Activated B cell treated with CpG ODN at 0.5 μM for 24 hours (primary cell): ENCODE results near the gene KLF16. TPM values are rescaled to one million over a fixed set of nuclear protein-coding genes. Genes with fewer than 3 reads are reported as not detected.

Experiments
- ATAC-seq: fragments of 200-7000 bp; cut with Tn5 transposase; one replicate; pipeline ENCODE4 v1.10.0; 2021; ENCODE audit warnings: low read depth, mild to moderate bottlenecking, moderate library complexity
- CTCF ChIA-PET: fragments of 350-600 bp; sonication (Branson Sonifier 250); formaldehyde crosslinking; loops from one replicate; lab custom pipeline; 2021; ENCODE audit warnings: antibody characterized with exemption; lab: Charles Lee
- POLR2A ChIA-PET: fragments of 350-600 bp; sonication (Branson Sonifier 250); formaldehyde crosslinking; loops from one replicate; lab custom pipeline; 2021; ENCODE audit warnings: antibody characterized with exemption; lab: Charles Lee
- DNase-seq: peaks from one replicate; pipeline ENCODE4 v3.0.0; 2022
- H3K27ac Mint-ChIP-seq: one replicate; pipeline ENCODE4 v1.8.0; 2020; ENCODE audit warnings: mixed read lengths
- H3K27me3 Mint-ChIP-seq: one replicate; pipeline ENCODE4 v1.8.0; 2021; ENCODE audit warnings: mixed read lengths
- H3K36me3 Mint-ChIP-seq: one replicate; pipeline ENCODE4 v1.8.0; 2021; ENCODE audit warnings: low read depth, mixed read lengths
- H3K4me1 Mint-ChIP-seq: one replicate; pipeline ENCODE4 v1.8.0; 2021; ENCODE audit warnings: mixed read lengths
- H3K4me3 Mint-ChIP-seq: one replicate; pipeline ENCODE4 v1.8.0; 2020; ENCODE audit warnings: mild to moderate bottlenecking, mixed read lengths
- H3K9me3 Mint-ChIP-seq: one replicate; pipeline ENCODE4 v1.8.0; 2020; ENCODE audit warnings: mixed read lengths
- intact Hi-C: fragments of 100-400 bp; cut with micrococcal nuclease; formaldehyde crosslinking; loops from one replicate; pipeline ENCODE4 v1.15.1; 2024
- total RNA-seq: library from RNA; stranded (reverse); gene quantifications from 2 replicates; pipeline ENCODE4 v1.2.3, GENCODE V29; 2022
- TF ChIP-seq, protein P1 (sequence below): fragments of 200-600 bp; IDR thresholded peaks from one replicate; pipeline ENCODE4 v1.8.0; 2022; ENCODE audit warnings: antibody characterized with exemption, mild to moderate bottlenecking

KLF16 gene
- total RNA-seq, 1 donor from 2014 or later: 25.2 TPM

DNA sequence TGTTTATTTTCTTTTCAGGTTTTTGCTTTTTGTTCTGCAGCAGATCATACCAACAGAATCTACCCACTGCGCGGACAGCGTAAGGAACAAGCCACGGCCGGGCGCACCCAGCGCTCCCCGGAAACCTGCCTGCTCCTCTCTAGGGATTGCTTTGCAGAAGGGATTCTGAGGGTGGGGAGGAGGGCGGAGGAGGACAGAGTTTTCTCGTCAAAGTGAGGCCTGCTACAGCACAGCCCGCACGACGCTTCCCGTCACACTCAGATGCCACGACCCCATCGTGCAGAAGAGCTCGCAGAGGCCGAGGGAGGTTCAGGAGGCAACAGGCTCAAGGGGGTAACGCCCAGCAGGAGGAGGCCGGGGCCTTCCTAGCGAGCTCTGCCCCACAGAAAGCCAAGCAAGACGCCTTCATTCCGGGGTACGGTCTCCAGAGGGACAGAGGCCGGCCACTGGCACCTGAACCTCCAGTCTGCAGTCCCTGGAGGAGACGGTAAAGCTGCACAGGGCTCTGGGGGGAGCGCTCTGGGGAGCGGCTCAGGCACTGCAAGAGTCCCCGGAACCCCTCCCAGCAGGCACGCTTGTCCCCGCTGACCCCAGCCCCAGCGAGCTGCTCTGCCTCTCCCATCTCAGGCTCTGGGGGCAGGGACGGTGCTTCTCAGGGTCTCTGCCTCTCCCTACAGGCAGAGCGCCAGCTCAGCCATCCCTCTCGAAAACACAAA lies 22.0 kb downstream of the KLF16 start:
- no peak overlapping the region for H3K4me3 Mint-ChIP-seq

DNA sequence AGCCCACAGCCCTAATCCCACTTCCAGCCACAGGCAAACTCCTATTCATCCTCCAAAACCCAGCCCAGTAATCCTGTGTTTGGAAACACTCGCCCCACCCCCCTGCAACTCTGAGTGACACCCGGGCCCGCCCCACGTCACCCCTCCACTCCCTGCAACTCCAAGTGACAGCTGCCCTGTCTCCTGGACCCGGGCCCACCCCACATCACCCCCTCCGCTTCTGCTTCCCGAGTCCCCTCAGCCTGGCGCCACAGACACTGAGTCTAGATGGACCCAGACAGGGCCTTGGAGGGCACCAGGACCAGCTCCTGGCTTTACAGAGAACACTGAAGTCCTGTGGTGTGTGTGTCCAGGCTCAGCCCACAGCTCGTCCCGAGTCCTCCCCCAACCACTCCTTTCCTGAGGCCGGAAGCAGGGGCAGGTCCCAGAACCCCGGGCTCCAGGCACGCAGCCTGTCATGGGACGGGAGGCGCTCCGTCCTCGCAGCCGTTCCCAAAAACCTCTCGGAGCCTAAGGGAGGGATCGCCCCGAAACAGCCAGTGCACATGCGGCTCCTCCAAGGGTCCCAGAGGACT lies 22.8 kb downstream of the KLF16 start:
- intact Hi-C loops: no loop called here
- ChIA-PET CTCF (no interaction called here), POLR2A (interaction anchor here (0.5 kb wide), 1 partner anchor 178 kb away, joined by 10 read pairs; no protein-coding TSS in a partner anchor)
- no peak overlapping the region for H3K4me3 Mint-ChIP-seq
- peaks cover 63% of the 10 kb centered on the region for H3K4me1 Mint-ChIP-seq
- TF ChIP-seq, protein P1, sequence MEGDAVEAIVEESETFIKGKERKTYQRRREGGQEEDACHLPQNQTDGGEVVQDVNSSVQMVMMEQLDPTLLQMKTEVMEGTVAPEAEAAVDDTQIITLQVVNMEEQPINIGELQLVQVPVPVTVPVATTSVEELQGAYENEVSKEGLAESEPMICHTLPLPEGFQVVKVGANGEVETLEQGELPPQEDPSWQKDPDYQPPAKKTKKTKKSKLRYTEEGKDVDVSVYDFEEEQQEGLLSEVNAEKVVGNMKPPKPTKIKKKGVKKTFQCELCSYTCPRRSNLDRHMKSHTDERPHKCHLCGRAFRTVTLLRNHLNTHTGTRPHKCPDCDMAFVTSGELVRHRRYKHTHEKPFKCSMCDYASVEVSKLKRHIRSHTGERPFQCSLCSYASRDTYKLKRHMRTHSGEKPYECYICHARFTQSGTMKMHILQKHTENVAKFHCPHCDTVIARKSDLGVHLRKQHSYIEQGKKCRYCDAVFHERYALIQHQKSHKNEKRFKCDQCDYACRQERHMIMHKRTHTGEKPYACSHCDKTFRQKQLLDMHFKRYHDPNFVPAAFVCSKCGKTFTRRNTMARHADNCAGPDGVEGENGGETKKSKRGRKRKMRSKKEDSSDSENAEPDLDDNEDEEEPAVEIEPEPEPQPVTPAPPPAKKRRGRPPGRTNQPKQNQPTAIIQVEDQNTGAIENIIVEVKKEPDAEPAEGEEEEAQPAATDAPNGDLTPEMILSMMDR: no peak
- no peak overlapping the region for H3K27ac Mint-ChIP-seq
- no peak for ATAC-seq
- no peaks in the 10 kb centered on the region for H3K27me3 Mint-ChIP-seq
- H3K9me3 Mint-ChIP-seq: no peaks in the 10 kb centered on the region
- DNase-seq: no peak
- peaks cover 17% of the 10 kb centered on the region for H3K36me3 Mint-ChIP-seq

More for the DNA sequence above, 22.0 kb downstream of the KLF16 start:
- Mint-ChIP-seq H3K9me3 (no peaks in the 10 kb centered on the region), H3K27ac (peak overlapping the region; percentile 20), H3K4me1 (peaks cover 67% of the 10 kb centered on the region), H3K27me3 (no peaks in the 10 kb centered on the region), H3K36me3 (peaks cover 24% of the 10 kb centered on the region)
- POLR2A ChIA-PET: no interaction called here
- no peak for ATAC-seq
- CTCF ChIA-PET: no interaction called here
- TF ChIP-seq, protein P1: no peak
- DNase-seq: no peak
- intact Hi-C loops: no loop called here

DNA sequence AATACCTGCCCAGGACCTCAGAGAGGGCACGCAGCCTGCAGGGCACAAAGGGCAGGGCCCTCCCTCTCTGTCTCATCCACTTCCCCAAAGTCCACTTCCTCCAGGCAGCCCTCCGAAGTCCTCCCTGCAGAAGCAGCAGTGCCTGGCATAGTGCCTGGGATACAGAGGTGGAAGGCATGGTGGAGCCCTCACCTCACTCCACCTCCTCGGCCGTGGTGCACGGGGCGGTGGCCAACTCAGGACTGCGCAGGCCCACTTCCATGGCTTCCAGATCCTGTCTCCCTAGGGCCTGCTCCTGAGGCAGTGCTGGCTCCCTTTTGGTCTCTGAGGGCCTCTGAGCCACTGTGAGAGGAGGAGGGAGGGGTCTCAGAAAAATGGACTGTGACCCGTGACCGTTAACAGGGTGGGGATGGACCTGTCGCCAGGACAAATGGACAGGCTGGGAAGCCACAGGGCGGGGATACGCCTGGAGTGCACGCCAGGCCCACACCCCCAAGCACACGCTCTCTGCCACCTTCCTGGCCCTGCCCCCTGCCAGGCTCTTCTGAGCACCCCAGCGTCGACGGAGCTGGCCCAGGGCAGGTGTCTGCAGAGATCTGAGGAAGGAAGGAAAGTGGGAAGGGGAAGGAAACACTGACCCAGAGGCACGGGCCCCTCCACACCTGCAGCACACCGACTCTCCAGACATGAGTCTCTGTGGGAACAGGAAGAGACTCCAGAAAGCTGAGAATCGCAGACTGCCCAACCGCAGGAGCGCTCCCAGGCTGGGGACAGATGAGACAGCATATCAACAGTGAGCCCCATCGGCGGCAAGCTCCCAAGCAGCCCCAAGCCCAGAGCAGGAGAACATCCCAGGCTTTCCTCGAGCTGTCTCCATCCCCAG lies 23.5 kb downstream of the KLF16 start:
- intact Hi-C loops: no loop called here
- TF ChIP-seq, protein P1: no peak
- POLR2A ChIA-PET: interaction anchor here (0.5 kb wide), 1 partner anchor 177 kb away, joined by 10 read pairs; no protein-coding TSS in a partner anchor

GRCh38 chr19:1837625-1838105 lies 25.7 kb downstream of the KLF16 start:
- no peak overlapping the region for H3K27ac Mint-ChIP-seq
- no peak overlapping the region for H3K4me3 Mint-ChIP-seq
- H3K9me3 Mint-ChIP-seq: no peaks in the 10 kb centered on the region
- CTCF ChIA-PET: interaction anchor here (1.5 kb wide), 1 partner anchor 11 kb away, joined by 5 read pairs; no protein-coding TSS in a partner anchor
- ATAC-seq (peak; percentile 86), DNase-seq (peak; percentile 67)
- peaks cover 17% of the 10 kb centered on the region for H3K36me3 Mint-ChIP-seq
- intact Hi-C loops: no loop called here
- no peaks in the 10 kb centered on the region for H3K27me3 Mint-ChIP-seq
- H3K4me1 Mint-ChIP-seq: peaks cover 46% of the 10 kb centered on the region
- TF ChIP-seq, protein P1: peak; percentile 85
- POLR2A ChIA-PET: interaction anchor here (0.9 to 1.0 kb wide), 2 partner anchors 11 to 20 kb away, joined by 4 to 6 read pairs; partner anchors contain the start of gene REXO1

More for the DNA sequence above, 23.5 kb downstream of the KLF16 start:
- CTCF ChIA-PET: interaction anchor here (1.5 kb wide), 1 partner anchor 14 kb away, joined by 6 read pairs; no protein-coding TSS in a partner anchor
- Mint-ChIP-seq H3K4me1 (peaks cover 58% of the 10 kb centered on the region), H3K27ac (no peak overlapping the region), H3K27me3 (no peaks in the 10 kb centered on the region), H3K36me3 (peaks cover 17% of the 10 kb centered on the region), H3K4me3 (no peak overlapping the region), H3K9me3 (no peaks in the 10 kb centered on the region)
- ATAC-seq (no peak), DNase-seq (no peak)
